MCF 10A (cell line): ENCODE data around the gene ACTN1. TPM values are rescaled to one million over a fixed set of nuclear protein-coding genes. Genes with fewer than 3 reads are reported as not detected.
A peak's percentile ranks its signal among the peaks of the same experiment; 100 is the strongest.

Experiments
- BruUV-seq: library from RNA; stranded (reverse); fragments of 400-500 nt; replicated peaks from 2 replicates; lab custom pipeline; 2021; lab: Mats Ljungman, UMichigan
- CTCF ChIA-PET: fragments of 300-600 bp; sonication (Branson Sonifier 250); formaldehyde crosslinking; extraction: SDS; loops from one replicate; lab custom pipeline; 2021; ENCODE audit warnings: antibody characterized with exemption, inconsistent platforms; lab: Yijun Ruan, JAX
- POLR2A ChIA-PET: fragments of 300-600, 350-650 bp; sonication (Branson Sonifier 250); formaldehyde crosslinking; extraction: SDS; loops from one replicate; lab custom pipeline; 2020; ENCODE audit warnings: antibody characterized with exemption, inconsistent platforms; lab: Yijun Ruan, JAX
- DNase-seq: peaks from one replicate; pipeline ENCODE4 v3.0.0-alpha.2; 2018; ENCODE audit not compliant: unreplicated experiment
- H3K27ac Mint-ChIP-seq: one replicate; pipeline ENCODE4 v1.8.0; 2022; ENCODE audit warnings: mild to moderate bottlenecking, low read depth, mixed read lengths; ENCODE audit not compliant: unreplicated experiment
- H3K27me3 Mint-ChIP-seq: one replicate; pipeline ENCODE4 v1.8.0; 2022; ENCODE audit warnings: mixed read lengths; ENCODE audit not compliant: insufficient read depth, unreplicated experiment
- H3K36me3 Mint-ChIP-seq: one replicate; pipeline ENCODE4 v1.8.0; 2022; ENCODE audit warnings: mild to moderate bottlenecking, moderate library complexity, mixed read lengths; ENCODE audit not compliant: insufficient read depth, unreplicated experiment
- H3K4me1 Mint-ChIP-seq: one replicate; pipeline ENCODE4 v1.8.0; 2022; ENCODE audit warnings: mixed read lengths; ENCODE audit not compliant: insufficient read depth, unreplicated experiment
- H3K4me3 Mint-ChIP-seq: one replicate; pipeline ENCODE4 v1.8.0; 2022; ENCODE audit warnings: mild to moderate bottlenecking, moderate library complexity, mixed read lengths; ENCODE audit not compliant: unreplicated experiment
- H3K9me3 Mint-ChIP-seq: one replicate; pipeline ENCODE4 v1.8.0; 2022; ENCODE audit warnings: mixed read lengths; ENCODE audit not compliant: unreplicated experiment
- CTCF ChIP-seq: fragments of 200-600 bp; IDR thresholded peaks from one replicate; pipeline ENCODE4 v1.8.0; 2022; ENCODE audit warnings: antibody characterized with exemption, mild to moderate bottlenecking; ENCODE audit not compliant: unreplicated experiment
- intact Hi-C: fragments of 100-400 bp; cut with micrococcal nuclease; formaldehyde crosslinking; loops from 2 replicates; pipeline ENCODE4 v1.14.1; 2022
- total RNA-seq: library from RNA; stranded (reverse); gene quantifications from 2 replicates; pipeline ENCODE4 v1.2.3, GENCODE V29; 2022

Gene ACTN1
- total RNA-seq, 1 experiment from 2014 or later = 312 TPM

GRCh38 chr14:68828698-68829097, 150.4 kb downstream of the ACTN1 start:
- ChIA-PET CTCF (interaction anchor here (0.7 to 2.1 kb wide), 5 partner anchors 9 to 895 kb away, joined by 3 to 7 read pairs (median 5); no protein-coding TSS in a partner anchor), POLR2A (interaction anchor here (0.6 to 0.7 kb wide), 3 partner anchors 33 to 1063 kb away, joined by 3 to 4 read pairs (median 3); no protein-coding TSS in a partner anchor)
- Mint-ChIP-seq H3K4me3 (no peak overlapping the region), H3K27me3 (no peaks in the 10 kb centered on the region), H3K9me3 (no peaks in the 10 kb centered on the region), H3K27ac (no peak overlapping the region), H3K4me1 (peaks cover 8% of the 10 kb centered on the region), H3K36me3 (peaks cover 4% of the 10 kb centered on the region)
- intact Hi-C loops = no loop called here
- no TSS peak for BruUV-seq
- TF ChIP-seq CTCF = no peak
- DNase-seq = no peak

GRCh38 chr14:68825729-68826128, 153.4 kb downstream of the ACTN1 start:
- ChIA-PET POLR2A (interaction anchor here (0.7 to 1.2 kb wide), 3 partner anchors 9 to 577 kb away, joined by 3 to 5 read pairs (median 3); no protein-coding TSS in a partner anchor), CTCF (interaction anchor here (0.6 to 4.2 kb wide), 19 partner anchors 9 to 1399 kb away, joined by 3 to 27 read pairs (median 3); no protein-coding TSS in a partner anchor)
- Mint-ChIP-seq H3K4me3 (no peak overlapping the region), H3K4me1 (peaks cover 8% of the 10 kb centered on the region), H3K27me3 (no peaks in the 10 kb centered on the region), H3K36me3 (no peaks in the 10 kb centered on the region), H3K9me3 (no peaks in the 10 kb centered on the region), H3K27ac (no peak overlapping the region)
- no TSS peak for BruUV-seq
- intact Hi-C loops = no loop called here
- no peak for TF ChIP-seq CTCF
- no peak for DNase-seq

GRCh38 chr14:68824517-68825347, 154.4 kb downstream of the ACTN1 start:
- peak; percentile 86 for DNase-seq
- ChIA-PET CTCF (interaction anchor here (0.6 to 4.2 kb wide), 28 partner anchors 8 to 1398 kb away, joined by 3 to 27 read pairs (median 4); no protein-coding TSS in a partner anchor), POLR2A (interaction anchor here (0.7 to 1.2 kb wide), 3 partner anchors 8 to 576 kb away, joined by 3 to 5 read pairs (median 3); no protein-coding TSS in a partner anchor)
- no TSS peak for BruUV-seq
- Mint-ChIP-seq H3K36me3 (no peaks in the 10 kb centered on the region), H3K4me1 (peaks cover 8% of the 10 kb centered on the region), H3K9me3 (no peaks in the 10 kb centered on the region), H3K4me3 (no peak overlapping the region), H3K27ac (no peak overlapping the region), H3K27me3 (no peaks in the 10 kb centered on the region)
- intact Hi-C loops = no loop called here
- TF ChIP-seq CTCF = peak; percentile 80

GRCh38 chr14:68824207-68824516, 154.9 kb downstream of the ACTN1 start:
- TF ChIP-seq CTCF = no peak
- Mint-ChIP-seq H3K27ac (no peak overlapping the region), H3K4me1 (peaks cover 8% of the 10 kb centered on the region), H3K9me3 (no peaks in the 10 kb centered on the region), H3K27me3 (no peaks in the 10 kb centered on the region), H3K4me3 (no peak overlapping the region), H3K36me3 (no peaks in the 10 kb centered on the region)
- CTCF ChIA-PET = interaction anchor here (0.6 to 4.2 kb wide), 8 partner anchors 13 to 944 kb away, joined by 3 to 27 read pairs (median 5); no protein-coding TSS in a partner anchor
- DNase-seq = no peak
- intact Hi-C loops = no loop called here
- POLR2A ChIA-PET = no interaction called here
- no TSS peak for BruUV-seq
